ENCODE measurements around the gene IGSF3. TPM values are rescaled to one million over a fixed set of nuclear protein-coding genes. Genes with fewer than 3 reads are reported as not detected.
A peak's percentile ranks its signal among the peaks of the same experiment; 100 is the strongest.

Gene IGSF3
- total RNA-seq, 2 donors from 2014 or later, result 23.2 to 30.4 TPM

GRCh38 chr1:116571215-116571919 lies 96.2 kb downstream of the IGSF3 start:
- DNase-seq (ENCODE audit: low spot score), result no peak
- no peaks in the 10 kb centered on the region for H3K27me3 ChIP-seq (replicated peaks; ENCODE audit: insufficient read depth)
- peak overlapping the region; percentile 63 to 97 for H3K4me3 ChIP-seq
- intact Hi-C loops (cut with DNase I), result loop anchor here (5.0 kb wide), 1 partner anchor 96 kb away; the partner anchor contains the start of gene IGSF3
- TF ChIP-seq POLR2A (IDR thresholded peaks at IDR 0.05) (no peak), POLR2AphosphoS5 (IDR thresholded peaks at IDR 0.05) (no peak)
- TF ChIP-seq, protein P1, sequence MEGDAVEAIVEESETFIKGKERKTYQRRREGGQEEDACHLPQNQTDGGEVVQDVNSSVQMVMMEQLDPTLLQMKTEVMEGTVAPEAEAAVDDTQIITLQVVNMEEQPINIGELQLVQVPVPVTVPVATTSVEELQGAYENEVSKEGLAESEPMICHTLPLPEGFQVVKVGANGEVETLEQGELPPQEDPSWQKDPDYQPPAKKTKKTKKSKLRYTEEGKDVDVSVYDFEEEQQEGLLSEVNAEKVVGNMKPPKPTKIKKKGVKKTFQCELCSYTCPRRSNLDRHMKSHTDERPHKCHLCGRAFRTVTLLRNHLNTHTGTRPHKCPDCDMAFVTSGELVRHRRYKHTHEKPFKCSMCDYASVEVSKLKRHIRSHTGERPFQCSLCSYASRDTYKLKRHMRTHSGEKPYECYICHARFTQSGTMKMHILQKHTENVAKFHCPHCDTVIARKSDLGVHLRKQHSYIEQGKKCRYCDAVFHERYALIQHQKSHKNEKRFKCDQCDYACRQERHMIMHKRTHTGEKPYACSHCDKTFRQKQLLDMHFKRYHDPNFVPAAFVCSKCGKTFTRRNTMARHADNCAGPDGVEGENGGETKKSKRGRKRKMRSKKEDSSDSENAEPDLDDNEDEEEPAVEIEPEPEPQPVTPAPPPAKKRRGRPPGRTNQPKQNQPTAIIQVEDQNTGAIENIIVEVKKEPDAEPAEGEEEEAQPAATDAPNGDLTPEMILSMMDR (IDR thresholded peaks at IDR 0.05), result no peak
- no peaks in the 10 kb centered on the region for H3K36me3 ChIP-seq
- no peaks in the 10 kb centered on the region for H3K9me3 ChIP-seq
- peak overlapping the region; percentile 94 to 97 for H3K27ac ChIP-seq
- H3K4me1 ChIP-seq (replicated peaks), result no peaks in the 10 kb centered on the region
- 9% methylated on average over 24 of the region's 24 CpGs for WGBS

GRCh38 chr1:116570358-116571214 lies 96.9 kb downstream of the IGSF3 start, which contains the start of gene CD58:
Gene CD58, minus strand, starts transcription at chr1:116571026. Its CDS starts 54 bp downstream, at chr1:116570972.
- TF ChIP-seq, protein P1 (IDR thresholded peaks at IDR 0.05), result peak in 3 of 4 experiments; percentile 39 to 73 (median 70)
- TF ChIP-seq POLR2A (IDR thresholded peaks at IDR 0.05) (peak; percentile 82), POLR2AphosphoS5 (IDR thresholded peaks at IDR 0.05) (peak; percentile 23)
- H3K9me3 ChIP-seq, result no peaks in the 10 kb centered on the region
- no peaks in the 10 kb centered on the region for H3K27me3 ChIP-seq (replicated peaks; ENCODE audit: insufficient read depth)
- DNase-seq (ENCODE audit: low spot score), result peak; percentile 85
- H3K36me3 ChIP-seq, result no peaks in the 10 kb centered on the region
- peak within 1 kb of the TSS; percentile 63 to 97 for H3K4me3 ChIP-seq
- intact Hi-C loops (cut with DNase I), result loop anchor here (5.0 kb wide), 1 partner anchor 97 kb away; the partner anchor contains the start of gene IGSF3
- no peaks in the 10 kb centered on the region for H3K4me1 ChIP-seq (replicated peaks)
- peak within 1 kb of the TSS; percentile 94 to 97 for H3K27ac ChIP-seq
- WGBS, result 1% methylated on average over 72 of the region's 90 CpGs

GRCh38 chr1:116569776-116570357 lies 97.7 kb downstream of the IGSF3 start:
- no peaks in the 10 kb centered on the region for H3K9me3 ChIP-seq
- peak; percentile 34 for DNase-seq (ENCODE audit: low spot score)
- H3K27ac ChIP-seq, result peak overlapping the region; percentile 94 to 97
- peak overlapping the region; percentile 63 to 97 for H3K4me3 ChIP-seq
- TF ChIP-seq POLR2A (IDR thresholded peaks at IDR 0.05), result no peak
- TF ChIP-seq, protein P1 (IDR thresholded peaks at IDR 0.05), result no peak
- no peak for TF ChIP-seq POLR2AphosphoS5 (IDR thresholded peaks at IDR 0.05)
- no peaks in the 10 kb centered on the region for H3K4me1 ChIP-seq (replicated peaks)
- 24% methylated on average over 22 of the region's 22 CpGs for WGBS
- no peaks in the 10 kb centered on the region for H3K27me3 ChIP-seq (replicated peaks; ENCODE audit: insufficient read depth)
- intact Hi-C loops (cut with DNase I), result loop anchor here (5.0 kb wide), 1 partner anchor 97 kb away; the partner anchor contains the start of gene IGSF3
- H3K36me3 ChIP-seq, result no peaks in the 10 kb centered on the region

DNA sequence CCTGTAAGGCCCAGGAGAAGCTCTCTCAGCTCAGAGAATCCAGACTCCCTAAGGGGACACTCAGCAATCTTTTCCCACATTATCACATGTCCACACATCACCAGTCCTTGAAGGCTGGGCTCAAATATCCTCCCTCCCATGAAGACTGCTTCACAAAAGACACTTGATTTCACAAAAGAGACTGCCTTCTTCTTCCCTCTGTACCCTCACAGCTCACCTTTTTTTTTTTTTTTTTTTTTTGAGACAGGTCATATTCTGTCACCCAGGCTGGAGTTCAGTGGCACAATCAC lies 98.2 kb downstream of the IGSF3 start:
- intact Hi-C loops (cut with DNase I), result no loop called here
- TF ChIP-seq POLR2A (IDR thresholded peaks at IDR 0.05) (no peak), POLR2AphosphoS5 (IDR thresholded peaks at IDR 0.05) (no peak)
- TF ChIP-seq, protein P1 (IDR thresholded peaks at IDR 0.05), result no peak
- no peak overlapping the region for H3K4me3 ChIP-seq

More for the DNA sequence above, 98.2 kb downstream of the IGSF3 start:
- no peaks in the 10 kb centered on the region for H3K9me3 ChIP-seq
- no peak for DNase-seq (ENCODE audit: low spot score)
- H3K36me3 ChIP-seq, result no peaks in the 10 kb centered on the region
- H3K27ac ChIP-seq, result no peak overlapping the region
- no peaks in the 10 kb centered on the region for H3K4me1 ChIP-seq (replicated peaks)
- no peaks in the 10 kb centered on the region for H3K27me3 ChIP-seq (replicated peaks; ENCODE audit: insufficient read depth)
